Subcutaneous adipose tissue (tissue), 4 donors: Measurements from ENCODE around the gene RND3. TPM values are rescaled to one million over a fixed set of nuclear protein-coding genes. Genes with fewer than 3 reads are reported as not detected.

ENCODE experiments used
- total RNA-seq, 4 donors: library from RNA; depleted of rRNA; stranded (reverse); fragments of >200 nt; gene quantifications; one replicate each; pipeline ENCODE4 v1.1.0, GENCODE V29; 2016
- TF ChIP-seq, protein P1 (sequence below): fragments of 450-650 bp; IDR thresholded peaks from one replicate; pipeline ENCODE4 v1.5.1; 2016; ENCODE audit warnings: low read depth, mild to moderate bottlenecking, control low read depth, antibody characterized with exemption, moderate library complexity

RND3 gene
- total RNA-seq, 4 donors from 2014 or later, result 15.3 to 141 (median 86.9) TPM

DNA sequence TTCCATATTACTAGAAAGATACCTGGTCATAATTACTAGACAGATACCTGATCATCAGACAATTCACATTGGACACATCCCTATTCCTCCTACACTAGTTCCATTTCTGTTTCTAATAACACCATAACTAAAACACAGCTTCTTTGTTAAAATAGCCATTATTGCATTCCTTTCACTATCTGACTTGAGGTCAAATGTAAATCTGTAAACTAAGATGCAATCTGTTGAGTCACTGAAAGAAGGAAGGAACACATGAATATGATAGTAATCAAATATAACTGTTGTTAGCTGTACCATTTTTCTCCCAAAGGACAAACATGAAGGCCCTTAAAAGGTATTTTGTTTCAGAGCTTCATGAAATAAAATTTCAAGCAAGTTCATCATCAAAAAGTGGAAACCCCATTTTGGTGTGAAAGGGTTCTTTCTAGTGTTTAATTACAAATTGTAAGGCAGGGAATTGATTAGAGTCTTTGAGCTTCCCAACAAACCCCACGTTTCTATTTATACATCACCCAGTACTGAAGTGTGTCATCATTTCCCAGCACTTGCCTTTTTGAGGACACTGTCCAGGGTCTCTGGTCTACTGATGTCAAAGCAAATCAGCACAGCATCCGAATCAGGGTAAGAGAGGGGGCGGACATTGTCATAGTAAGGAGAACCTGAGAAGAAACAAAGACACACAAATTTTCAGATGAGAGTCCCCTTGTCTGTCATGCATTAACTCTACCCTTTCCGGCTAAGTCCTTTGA lies 13.0 kb downstream of the RND3 start:
- TF ChIP-seq, protein P1, sequence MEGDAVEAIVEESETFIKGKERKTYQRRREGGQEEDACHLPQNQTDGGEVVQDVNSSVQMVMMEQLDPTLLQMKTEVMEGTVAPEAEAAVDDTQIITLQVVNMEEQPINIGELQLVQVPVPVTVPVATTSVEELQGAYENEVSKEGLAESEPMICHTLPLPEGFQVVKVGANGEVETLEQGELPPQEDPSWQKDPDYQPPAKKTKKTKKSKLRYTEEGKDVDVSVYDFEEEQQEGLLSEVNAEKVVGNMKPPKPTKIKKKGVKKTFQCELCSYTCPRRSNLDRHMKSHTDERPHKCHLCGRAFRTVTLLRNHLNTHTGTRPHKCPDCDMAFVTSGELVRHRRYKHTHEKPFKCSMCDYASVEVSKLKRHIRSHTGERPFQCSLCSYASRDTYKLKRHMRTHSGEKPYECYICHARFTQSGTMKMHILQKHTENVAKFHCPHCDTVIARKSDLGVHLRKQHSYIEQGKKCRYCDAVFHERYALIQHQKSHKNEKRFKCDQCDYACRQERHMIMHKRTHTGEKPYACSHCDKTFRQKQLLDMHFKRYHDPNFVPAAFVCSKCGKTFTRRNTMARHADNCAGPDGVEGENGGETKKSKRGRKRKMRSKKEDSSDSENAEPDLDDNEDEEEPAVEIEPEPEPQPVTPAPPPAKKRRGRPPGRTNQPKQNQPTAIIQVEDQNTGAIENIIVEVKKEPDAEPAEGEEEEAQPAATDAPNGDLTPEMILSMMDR, result no peak

DNA sequence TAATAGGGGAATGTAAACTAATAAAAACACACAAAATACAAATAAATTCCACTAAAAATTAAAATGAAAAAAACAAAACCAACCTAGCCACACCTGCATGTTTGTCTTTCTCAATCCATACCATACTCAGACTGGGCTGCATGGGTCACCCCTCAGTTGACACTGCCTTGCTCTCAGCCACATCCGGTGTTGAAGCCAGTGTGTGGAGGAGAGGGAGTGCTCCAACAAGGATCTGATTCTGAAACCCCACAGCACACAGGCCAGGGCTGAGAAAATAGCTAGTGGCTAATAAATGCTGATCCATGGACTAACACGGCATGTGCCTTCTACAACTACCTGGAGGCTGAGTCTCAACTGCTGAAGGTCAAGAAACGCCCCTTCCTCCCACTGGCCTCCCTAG lies 13.7 kb downstream of the RND3 start:
- TF ChIP-seq, protein P1, result no peak

DNA sequence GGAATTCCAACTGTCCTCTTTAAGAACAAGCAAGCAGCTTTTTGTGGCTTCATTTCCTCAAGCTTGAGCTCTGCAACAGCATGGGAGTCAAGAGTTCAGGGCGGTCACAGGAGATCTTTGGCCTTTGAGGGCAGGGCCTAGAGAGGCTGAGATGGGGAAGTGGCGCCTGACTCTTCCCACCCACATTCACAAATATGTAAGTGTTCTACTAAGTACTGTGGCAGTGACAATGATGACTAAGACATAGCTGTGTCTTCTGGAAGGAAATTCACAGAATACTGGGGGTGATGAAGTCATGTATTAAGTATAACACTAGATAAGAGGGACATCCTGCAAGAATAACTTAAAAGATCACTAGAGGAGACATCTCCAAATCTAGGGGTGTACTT lies 15.0 kb downstream of the RND3 start:
- TF ChIP-seq, protein P1, result no peak

DNA sequence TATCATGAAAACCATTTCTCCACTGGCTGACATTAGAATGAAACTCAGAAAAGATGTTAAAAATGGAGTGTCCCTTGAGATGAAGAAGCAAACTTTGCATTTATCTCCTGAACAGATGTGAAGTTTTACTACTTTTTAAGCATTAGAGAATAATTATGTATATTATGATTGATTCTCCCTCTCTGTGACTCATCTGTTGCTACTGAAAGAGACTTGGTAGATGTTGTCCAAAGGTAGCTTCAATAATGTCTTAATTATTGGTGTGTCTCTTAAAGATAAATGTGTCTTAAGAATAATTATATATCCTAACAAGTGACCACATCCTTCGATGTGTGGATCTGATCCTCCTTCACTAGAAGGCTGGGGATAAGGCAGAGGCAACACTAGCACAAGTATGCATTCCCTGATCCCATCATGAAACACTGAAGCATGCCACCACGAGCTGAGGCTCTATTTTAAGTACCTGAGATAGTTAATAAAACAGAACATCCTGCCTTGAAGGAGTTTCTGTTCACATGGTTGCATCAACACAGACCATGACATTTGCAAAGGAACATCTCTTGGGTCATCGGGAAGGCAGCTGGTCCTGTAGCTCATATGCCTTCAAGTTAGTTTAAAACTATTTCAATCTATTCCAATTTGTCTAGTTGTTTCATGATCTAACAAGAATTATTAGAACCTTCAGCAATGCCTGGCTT lies 15.5 kb downstream of the RND3 start:
- TF ChIP-seq, protein P1, result no peak

DNA sequence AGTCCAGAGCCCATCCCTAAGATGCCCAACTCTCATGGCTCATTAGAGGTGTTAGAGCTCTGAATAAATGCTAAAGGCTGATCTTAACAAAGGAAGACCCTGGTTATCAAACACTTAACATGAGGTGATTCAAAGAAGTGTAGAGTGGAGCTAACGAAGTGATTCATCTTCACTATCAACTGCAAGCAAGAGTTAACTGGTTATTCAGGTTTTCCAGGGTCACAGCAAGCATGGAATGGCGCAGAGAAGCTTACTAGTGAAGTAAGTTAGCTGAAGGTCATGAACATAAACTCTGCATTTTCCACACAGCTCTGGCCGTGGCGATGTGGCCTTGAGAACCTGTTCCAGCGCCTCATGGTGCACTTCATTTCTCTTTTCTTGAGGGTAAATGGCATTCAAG lies 17.0 kb downstream of the RND3 start:
- TF ChIP-seq, protein P1, result no peak

DNA sequence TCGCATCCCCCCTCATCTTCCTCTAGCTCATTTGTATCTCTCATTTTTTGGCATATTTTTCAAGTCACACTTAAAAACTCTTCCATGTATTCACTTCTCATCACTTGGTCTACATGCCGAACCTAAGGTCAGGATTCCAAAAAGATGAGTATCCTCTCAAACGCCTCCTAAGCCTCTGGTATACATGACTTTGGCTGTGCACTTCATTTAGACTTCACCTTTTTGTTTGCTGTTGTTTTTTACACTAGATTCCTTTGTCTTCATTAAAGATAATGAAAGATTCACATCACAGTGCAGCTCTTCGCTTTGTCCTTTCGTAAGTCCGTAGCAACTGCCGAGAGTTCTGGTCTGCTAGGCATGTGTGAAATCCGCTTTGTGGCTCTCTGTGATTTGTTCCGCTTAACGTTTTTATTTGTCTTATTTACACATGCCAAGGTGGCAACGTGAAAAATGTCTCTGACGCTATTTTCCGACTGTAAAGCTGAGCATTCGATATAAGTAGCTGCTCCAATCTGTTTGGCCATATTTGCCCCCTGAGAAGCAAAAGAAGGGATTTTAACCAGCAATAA lies 17.7 kb downstream of the RND3 start:
- TF ChIP-seq, protein P1, result no peak

DNA sequence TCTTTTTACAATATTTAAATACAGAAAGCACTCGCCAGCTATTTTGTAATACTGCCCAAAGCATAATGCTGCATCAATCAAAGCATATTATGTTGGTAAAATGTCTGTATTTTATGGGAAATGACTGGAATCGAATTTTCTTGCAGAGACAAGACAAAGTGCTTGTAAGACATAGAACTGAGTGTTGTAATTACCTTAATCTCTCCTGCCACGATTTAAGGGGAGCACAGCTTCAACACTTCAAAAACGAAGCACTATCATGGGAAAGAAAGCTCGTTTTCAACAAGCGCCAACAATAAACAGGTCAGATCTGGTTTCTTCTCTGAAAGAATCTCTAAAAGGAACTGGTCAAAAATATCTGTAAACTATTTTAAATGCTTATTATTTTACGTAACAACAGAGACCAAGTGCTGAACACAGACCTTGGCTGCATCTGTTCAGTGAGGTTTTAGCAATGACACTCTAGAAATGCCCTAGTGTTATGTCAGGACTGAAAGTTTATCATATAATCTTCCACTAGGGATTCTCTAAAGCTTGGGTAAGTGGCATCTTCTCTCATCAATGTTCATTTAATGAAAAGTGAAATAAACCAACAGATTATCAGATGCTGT lies 19.0 kb downstream of the RND3 start:
- TF ChIP-seq, protein P1, result no peak
